RWPE2 (cell line): ENCODE data around the gene HSPB9.

ENCODE experiments used
- ATAC-seq: fragments of 200-7000 bp; cut with Tn5 transposase; 3 replicates; pipeline ENCODE4 v1.9.1; 2021; ENCODE audit warnings: low read depth
- DNase-seq: peaks from one replicate; pipeline ENCODE4 v3.0.0-alpha.2; 2020; ENCODE audit warnings: low spot score
- H3K27ac ChIP-seq: fragments of 450-650 bp; 2 replicates; pipeline ENCODE4 v1.5.1; 2017; ENCODE audit warnings: mild to moderate bottlenecking; ENCODE audit not compliant: poor library complexity, severe bottlenecking
- H3K27me3 ChIP-seq: fragments of 250-450 bp; sonication (Bioruptor Pico); 2 replicates; pipeline ENCODE4 v1.5.1; 2021; ENCODE audit warnings: mild to moderate bottlenecking, moderate library complexity; ENCODE audit not compliant: insufficient read depth, poor library complexity, severe bottlenecking
- H3K36me3 ChIP-seq: fragments of 250-450 bp; sonication (Bioruptor Pico); 2 replicates; pipeline ENCODE4 v1.5.1; 2020; ENCODE audit warnings: low read depth, mild to moderate bottlenecking, moderate library complexity
- H3K4me1 ChIP-seq: fragments of 250-450 bp; sonication (Bioruptor Pico); 2 replicates; pipeline ENCODE4 v1.5.1; 2021; ENCODE audit warnings: mild to moderate bottlenecking, moderate library complexity; ENCODE audit not compliant: insufficient read depth, poor library complexity, severe bottlenecking
- H3K4me3 ChIP-seq: fragments of 250-450 bp; sonication (Bioruptor Pico); 2 replicates; pipeline ENCODE4 v1.5.1; 2021; ENCODE audit warnings: mild to moderate bottlenecking, moderate library complexity; ENCODE audit not compliant: severe bottlenecking
- H3K9me3 ChIP-seq: fragments of 250-450 bp; sonication (Bioruptor Pico); 2 replicates; pipeline ENCODE4 v1.5.1; 2021; ENCODE audit warnings: mild to moderate bottlenecking, moderate library complexity; ENCODE audit not compliant: severe bottlenecking
- TF ChIP-seq, protein P1 (sequence below): fragments of 450-650 bp; IDR thresholded peaks from one replicate; pipeline ENCODE4 v1.5.1; 2017; ENCODE audit warnings: mild to moderate bottlenecking, moderate library complexity; ENCODE audit not compliant: poor library complexity, severe bottlenecking

HSPB9 gene, protein sequence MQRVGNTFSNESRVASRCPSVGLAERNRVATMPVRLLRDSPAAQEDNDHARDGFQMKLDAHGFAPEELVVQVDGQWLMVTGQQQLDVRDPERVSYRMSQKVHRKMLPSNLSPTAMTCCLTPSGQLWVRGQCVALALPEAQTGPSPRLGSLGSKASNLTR

DNA sequence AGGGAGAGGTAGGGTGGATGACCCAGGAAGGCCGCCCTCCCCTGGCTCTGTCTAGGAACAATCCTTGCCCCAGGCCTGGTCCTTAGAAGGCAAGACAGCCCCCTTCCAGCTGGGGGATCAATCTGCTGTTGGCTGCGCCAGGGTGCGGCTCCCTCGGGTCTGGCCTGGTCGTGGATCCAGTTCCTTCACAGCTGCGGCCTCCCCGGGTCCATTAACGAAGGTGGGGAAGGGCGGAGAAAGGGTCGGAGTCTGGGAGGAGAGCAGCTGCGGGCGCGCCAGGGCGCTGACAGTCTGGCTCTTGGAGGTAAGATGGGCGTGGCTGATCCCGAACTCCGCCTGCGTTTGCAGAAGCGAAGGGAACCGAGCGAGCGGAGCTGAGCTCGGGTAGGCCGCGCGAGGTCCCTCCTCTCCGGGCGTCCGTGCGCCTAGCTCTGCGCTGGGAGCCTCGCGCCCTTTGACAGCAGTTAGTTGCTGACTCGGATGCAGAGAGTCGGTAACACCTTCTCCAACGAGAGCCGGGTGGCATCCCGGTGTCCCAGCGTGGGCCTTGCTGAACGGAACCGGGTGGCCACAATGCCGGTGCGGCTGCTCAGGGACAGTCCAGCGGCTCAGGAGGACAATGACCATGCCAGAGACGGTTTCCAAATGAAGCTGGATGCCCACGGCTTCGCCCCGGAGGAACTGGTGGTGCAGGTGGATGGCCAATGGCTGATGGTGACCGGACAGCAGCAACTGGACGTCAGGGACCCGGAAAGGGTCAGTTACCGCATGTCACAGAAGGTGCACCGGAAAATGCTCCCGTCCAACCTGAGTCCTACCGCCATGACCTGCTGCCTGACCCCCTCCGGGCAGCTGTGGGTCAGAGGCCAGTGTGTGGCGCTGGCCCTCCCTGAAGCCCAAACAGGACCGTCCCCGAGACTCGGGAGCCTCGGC is at the start of gene HSPB9:
TSS of gene HSPB9 (plus strand) at position 434 of the 933 bp plus-strand sequence. CDS start at position 481, 47 bp downstream.
- peaks cover 7% of the 10 kb centered on the region for H3K4me1 ChIP-seq
- no peak within 1 kb of the TSS for H3K27ac ChIP-seq
- ATAC-seq (no peak), DNase-seq (no peak)
- no peaks in the 10 kb centered on the region for H3K27me3 ChIP-seq
- peaks cover 33% of the 10 kb centered on the region for H3K36me3 ChIP-seq
- TF ChIP-seq, protein P1, sequence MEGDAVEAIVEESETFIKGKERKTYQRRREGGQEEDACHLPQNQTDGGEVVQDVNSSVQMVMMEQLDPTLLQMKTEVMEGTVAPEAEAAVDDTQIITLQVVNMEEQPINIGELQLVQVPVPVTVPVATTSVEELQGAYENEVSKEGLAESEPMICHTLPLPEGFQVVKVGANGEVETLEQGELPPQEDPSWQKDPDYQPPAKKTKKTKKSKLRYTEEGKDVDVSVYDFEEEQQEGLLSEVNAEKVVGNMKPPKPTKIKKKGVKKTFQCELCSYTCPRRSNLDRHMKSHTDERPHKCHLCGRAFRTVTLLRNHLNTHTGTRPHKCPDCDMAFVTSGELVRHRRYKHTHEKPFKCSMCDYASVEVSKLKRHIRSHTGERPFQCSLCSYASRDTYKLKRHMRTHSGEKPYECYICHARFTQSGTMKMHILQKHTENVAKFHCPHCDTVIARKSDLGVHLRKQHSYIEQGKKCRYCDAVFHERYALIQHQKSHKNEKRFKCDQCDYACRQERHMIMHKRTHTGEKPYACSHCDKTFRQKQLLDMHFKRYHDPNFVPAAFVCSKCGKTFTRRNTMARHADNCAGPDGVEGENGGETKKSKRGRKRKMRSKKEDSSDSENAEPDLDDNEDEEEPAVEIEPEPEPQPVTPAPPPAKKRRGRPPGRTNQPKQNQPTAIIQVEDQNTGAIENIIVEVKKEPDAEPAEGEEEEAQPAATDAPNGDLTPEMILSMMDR, result no peak
- H3K9me3 ChIP-seq, result no peaks in the 10 kb centered on the region
- H3K4me3 ChIP-seq, result no peak within 1 kb of the TSS

DNA sequence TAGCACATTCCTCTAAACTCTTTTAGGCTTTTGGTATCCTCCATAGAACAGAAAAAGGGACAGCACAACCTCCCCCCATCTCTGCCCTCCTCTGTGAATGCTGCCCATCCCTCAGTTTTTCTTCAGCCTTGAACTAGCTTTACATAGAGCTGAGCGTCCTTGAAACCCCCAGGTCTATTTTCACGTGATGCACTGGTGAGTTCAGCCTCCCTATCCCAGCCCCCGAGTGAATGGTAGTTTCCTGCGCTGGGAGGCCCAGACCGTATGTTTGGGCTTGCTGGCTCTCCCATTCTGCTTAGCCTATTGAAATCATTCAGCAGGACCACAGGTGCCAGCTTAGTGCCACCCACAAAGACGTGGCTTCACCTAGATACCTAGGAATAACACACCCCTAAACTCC is 46.8 kb upstream of the HSPB9 start:
- ATAC-seq (no peak), DNase-seq (no peak)
- H3K27me3 ChIP-seq, result peaks cover 8% of the 10 kb centered on the region
- H3K9me3 ChIP-seq, result no peaks in the 10 kb centered on the region
- H3K4me1 ChIP-seq, result no peaks in the 10 kb centered on the region
- TF ChIP-seq, protein P1, result no peak
- no peak overlapping the region for H3K27ac ChIP-seq
- H3K36me3 ChIP-seq, result no peaks in the 10 kb centered on the region
- no peak overlapping the region for H3K4me3 ChIP-seq

DNA sequence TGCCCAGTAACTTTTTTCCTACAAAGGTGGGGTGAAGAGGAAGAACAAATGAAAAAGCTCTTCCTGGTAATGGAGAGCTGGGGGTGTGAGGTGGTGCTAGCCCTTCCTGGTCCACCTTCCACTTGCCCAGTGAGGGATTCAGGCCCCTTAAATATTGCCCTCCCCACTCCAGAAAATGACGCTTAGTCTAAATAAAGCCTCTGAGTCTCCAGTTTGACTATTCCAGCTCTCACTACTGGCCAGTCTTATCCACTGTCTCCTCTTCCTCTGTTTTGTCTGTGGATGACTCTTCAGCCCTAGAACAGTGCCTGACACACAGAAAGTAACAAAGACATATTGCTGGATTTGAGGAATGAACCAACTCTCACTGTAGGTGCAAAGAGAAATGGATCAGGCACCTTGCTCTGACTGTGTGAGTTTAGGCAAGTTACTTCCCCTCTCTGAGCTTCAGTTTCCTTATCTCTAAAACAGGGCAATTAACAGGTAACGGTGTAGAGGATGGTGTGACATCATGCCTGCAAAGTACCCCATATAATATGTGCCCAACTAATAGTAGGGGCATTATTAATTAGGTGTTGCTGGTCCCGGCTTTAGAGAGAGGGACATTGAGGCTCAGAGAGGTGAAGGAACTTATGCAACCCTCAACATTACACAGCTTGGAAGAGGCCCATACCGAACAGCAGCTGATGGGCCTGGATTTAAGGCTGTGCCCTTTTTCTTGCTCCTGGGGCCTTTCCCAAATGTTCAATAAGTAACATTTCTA is 45.6 kb upstream of the HSPB9 start:
- TF ChIP-seq, protein P1, result no peak
- ATAC-seq, result no peak
- no peaks in the 10 kb centered on the region for H3K4me1 ChIP-seq
- DNase-seq, result no peak
- H3K9me3 ChIP-seq, result no peaks in the 10 kb centered on the region
- no peak overlapping the region for H3K27ac ChIP-seq
- H3K36me3 ChIP-seq, result no peaks in the 10 kb centered on the region
- peaks cover 2% of the 10 kb centered on the region for H3K27me3 ChIP-seq
- no peak overlapping the region for H3K4me3 ChIP-seq

DNA sequence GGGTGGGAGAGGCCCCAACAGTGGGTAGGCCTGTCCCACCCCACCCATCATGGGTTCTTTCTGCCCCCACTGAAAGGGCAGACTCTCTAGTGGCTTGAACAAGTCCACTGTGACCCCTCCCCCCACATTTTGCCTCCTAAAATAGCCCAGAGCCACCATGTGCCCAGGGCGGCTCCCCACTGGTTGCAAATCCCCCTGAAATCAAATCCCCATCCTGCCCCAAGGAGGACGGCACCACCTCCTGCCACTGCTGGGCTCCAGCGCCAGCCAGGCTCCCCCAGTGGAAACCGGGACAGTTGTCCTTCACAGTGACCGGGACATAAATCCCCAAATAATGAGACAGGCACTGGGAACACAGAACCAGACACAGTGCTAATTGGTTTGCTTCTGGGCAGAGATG is 44.8 kb upstream of the HSPB9 start:
- H3K27me3 ChIP-seq, result no peaks in the 10 kb centered on the region
- no peaks in the 10 kb centered on the region for H3K36me3 ChIP-seq
- H3K9me3 ChIP-seq, result no peaks in the 10 kb centered on the region
- H3K27ac ChIP-seq, result no peak overlapping the region
- no peaks in the 10 kb centered on the region for H3K4me1 ChIP-seq
- ATAC-seq (no peak), DNase-seq (no peak)
- H3K4me3 ChIP-seq, result no peak overlapping the region
- TF ChIP-seq, protein P1, result no peak
